ENCODE data around the gene DLG2.

- TF ChIP-seq, protein P1, sequence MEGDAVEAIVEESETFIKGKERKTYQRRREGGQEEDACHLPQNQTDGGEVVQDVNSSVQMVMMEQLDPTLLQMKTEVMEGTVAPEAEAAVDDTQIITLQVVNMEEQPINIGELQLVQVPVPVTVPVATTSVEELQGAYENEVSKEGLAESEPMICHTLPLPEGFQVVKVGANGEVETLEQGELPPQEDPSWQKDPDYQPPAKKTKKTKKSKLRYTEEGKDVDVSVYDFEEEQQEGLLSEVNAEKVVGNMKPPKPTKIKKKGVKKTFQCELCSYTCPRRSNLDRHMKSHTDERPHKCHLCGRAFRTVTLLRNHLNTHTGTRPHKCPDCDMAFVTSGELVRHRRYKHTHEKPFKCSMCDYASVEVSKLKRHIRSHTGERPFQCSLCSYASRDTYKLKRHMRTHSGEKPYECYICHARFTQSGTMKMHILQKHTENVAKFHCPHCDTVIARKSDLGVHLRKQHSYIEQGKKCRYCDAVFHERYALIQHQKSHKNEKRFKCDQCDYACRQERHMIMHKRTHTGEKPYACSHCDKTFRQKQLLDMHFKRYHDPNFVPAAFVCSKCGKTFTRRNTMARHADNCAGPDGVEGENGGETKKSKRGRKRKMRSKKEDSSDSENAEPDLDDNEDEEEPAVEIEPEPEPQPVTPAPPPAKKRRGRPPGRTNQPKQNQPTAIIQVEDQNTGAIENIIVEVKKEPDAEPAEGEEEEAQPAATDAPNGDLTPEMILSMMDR (IDR thresholded peaks at IDR 0.05), result no peak
- no peak for TF ChIP-seq POLR2A (IDR thresholded peaks at IDR 0.05)
These were observed 1987.0 kb downstream of the DLG2 start for GRCh38 chr11:83639995-83640758.
